ENCODE data around the gene NT5DC2. TPM values are rescaled to one million over a fixed set of nuclear protein-coding genes. Genes with fewer than 3 reads are reported as not detected.
A peak's percentile ranks its signal among the peaks of the same experiment; 100 is the strongest.

Gene NT5DC2
- total RNA-seq, 2 donors from 2014 or later = 70.8 to 117 TPM

- TF ChIP-seq CTCF (IDR thresholded peaks at IDR 0.05) (no peak), POLR2A (IDR thresholded peaks at IDR 0.05) (no peak), POLR2AphosphoS5 (IDR thresholded peaks at IDR 0.05) (no peak)
- no peaks in the 10 kb centered on the region for H3K4me1 ChIP-seq (replicated peaks)
- peak overlapping the region; percentile 56 to 72 for H3K27ac ChIP-seq
- peaks cover 39 to 47% of the 10 kb centered on the region in 2 donors for H3K36me3 ChIP-seq
- WGBS = 70% methylated on average over 27 of the region's 27 CpGs
- no peak for DNase-seq (ENCODE audit: low spot score)
- no peaks in the 10 kb centered on the region for H3K9me3 ChIP-seq
- H3K27me3 ChIP-seq (replicated peaks; ENCODE audit: insufficient read depth) = no peaks in the 10 kb centered on the region
- H3K4me3 ChIP-seq = no peak overlapping the region
- intact Hi-C loops (cut with DNase I) = loop anchor here (5.0 kb wide), 1 partner anchor 51 kb away; the partner anchor contains the start of gene NT5DC2
These were observed 52.6 kb downstream of the NT5DC2 start for GRCh38 chr3:52480768-52481715.

- Histone ChIP-seq H3K36me3 (peaks cover 41 to 56% of the 10 kb centered on the region in 2 donors), H3K4me3 (no peak overlapping the region), H3K4me1 (replicated peaks) (no peaks in the 10 kb centered on the region), H3K27me3 (replicated peaks; ENCODE audit: insufficient read depth) (no peaks in the 10 kb centered on the region), H3K9me3 (no peaks in the 10 kb centered on the region), H3K27ac (peak overlapping the region; percentile 56 to 72)
- TF ChIP-seq POLR2A (IDR thresholded peaks at IDR 0.05) (no peak), CTCF (IDR thresholded peaks at IDR 0.05) (no peak), POLR2AphosphoS5 (IDR thresholded peaks at IDR 0.05) (no peak)
- intact Hi-C loops (cut with DNase I) = loop anchor here (5.0 to 10.0 kb wide), 2 partner anchors 52 to 205 kb away; partner anchors contain the start of genes GNL3, NT5DC2 and PBRM1
- WGBS = 78% methylated on average over 16 of the region's 16 CpGs
- no peak for DNase-seq (ENCODE audit: low spot score)
These were observed 53.6 kb downstream of the NT5DC2 start for GRCh38 chr3:52479877-52480575.

- Histone ChIP-seq H3K4me1 (replicated peaks) (no peaks in the 10 kb centered on the region), H3K27ac (peak overlapping the region in 1 of 2 donors; percentile 72), H3K4me3 (no peak overlapping the region), H3K9me3 (no peaks in the 10 kb centered on the region), H3K36me3 (peaks cover 45 to 60% of the 10 kb centered on the region in 2 donors), H3K27me3 (replicated peaks; ENCODE audit: insufficient read depth) (no peaks in the 10 kb centered on the region)
- no peak for DNase-seq (ENCODE audit: low spot score)
- WGBS = 92% methylated on average over 7 of the region's 7 CpGs
- intact Hi-C loops (cut with DNase I) = loop anchor here (10.0 kb wide), 1 partner anchor 206 kb away; the partner anchor contains the start of genes GNL3 and PBRM1
- TF ChIP-seq POLR2A (IDR thresholded peaks at IDR 0.05) (no peak), POLR2AphosphoS5 (IDR thresholded peaks at IDR 0.05) (no peak), CTCF (IDR thresholded peaks at IDR 0.05) (no peak)
These were observed 54.4 kb downstream of the NT5DC2 start for GRCh38 chr3:52479037-52479876.

GRCh38 chr3:52477796-52478095 lies 55.9 kb downstream of the NT5DC2 start:
- intact Hi-C loops (cut with DNase I) = loop anchor here (10.0 kb wide), 1 partner anchor 207 kb away; the partner anchor contains the start of genes GNL3 and PBRM1
- Histone ChIP-seq H3K27me3 (replicated peaks; ENCODE audit: insufficient read depth) (no peaks in the 10 kb centered on the region), H3K4me1 (replicated peaks) (no peaks in the 10 kb centered on the region), H3K36me3 (peaks cover 51 to 68% of the 10 kb centered on the region in 2 donors), H3K4me3 (no peak overlapping the region), H3K9me3 (no peaks in the 10 kb centered on the region), H3K27ac (no peak overlapping the region)
- DNase-seq (ENCODE audit: low spot score) = no peak
- no peak for TF ChIP-seq POLR2AphosphoS5 (IDR thresholded peaks at IDR 0.05)
- TF ChIP-seq POLR2A (IDR thresholded peaks at IDR 0.05) = no peak
- no peak for TF ChIP-seq CTCF (IDR thresholded peaks at IDR 0.05)
- WGBS = 92% methylated on average over 6 of the region's 6 CpGs
